PC-9 (cell line): ENCODE measurements around the gene ZNF780B. TPM values are rescaled to one million over a fixed set of nuclear protein-coding genes. Genes with fewer than 3 reads are reported as not detected.

ENCODE experiments used
- BruUV-seq: library from RNA; stranded (reverse); fragments of 400-500 nt; replicated peaks from 2 replicates; lab custom pipeline; 2021; lab: Mats Ljungman, UMichigan
- CTCF ChIA-PET: fragments of 300-600 bp; sonication (Branson Sonifier 250); formaldehyde crosslinking; loops from one replicate; lab custom pipeline; 2022; ENCODE audit warnings: antibody characterized with exemption; lab: Charles Lee
- POLR2A ChIA-PET: fragments of 300-600 bp; sonication (Branson Sonifier 250); formaldehyde crosslinking; loops from one replicate; lab custom pipeline; 2022; ENCODE audit warnings: antibody characterized with exemption; ENCODE audit not compliant: unreplicated experiment; lab: Charles Lee
- DNase-seq, 2 experiments: peaks; one replicate each; pipeline versions ENCODE4 v3.0.0 to v3.0.0-alpha.2; 2015 to 2022; ENCODE audit warnings: mixed read lengths in 1 of 2
- H2AFZ ChIP-seq: fragments of 200-600 bp; sonication (generic); 2 replicates; pipeline ENCODE4 v1.8.1; 2017; ENCODE audit warnings: antibody characterized with exemption
- H3F3A ChIP-seq: fragments of 200-600 bp; sonication (generic); 2 replicates; pipeline ENCODE4 v1.8.1; 2017; ENCODE audit warnings: antibody characterized with exemption, mild to moderate bottlenecking, low read depth; ENCODE audit not compliant: insufficient read depth
- H3K27ac ChIP-seq: fragments of 200-600 bp; sonication (generic); 2 replicates; pipeline ENCODE4 v1.6.1; 2016; ENCODE audit warnings: mixed run types
- H3K27me3 ChIP-seq: fragments of 200-600 bp; sonication (generic); 2 replicates; pipeline ENCODE4 v1.6.1; 2016; ENCODE audit warnings: low read depth, mixed run types; ENCODE audit not compliant: insufficient read depth
- H3K36me3 ChIP-seq: fragments of 200-600 bp; sonication (generic); 2 replicates; pipeline ENCODE4 v1.6.1; 2016; ENCODE audit warnings: low read depth, mixed run types
- H3K4me1 ChIP-seq: fragments of 200-600 bp; sonication (generic); replicated peaks from 2 replicates; pipeline ENCODE4 v1.6.1; 2016; ENCODE audit warnings: mixed run types; ENCODE audit not compliant: insufficient read depth
- H3K4me2 ChIP-seq: fragments of 200-600 bp; sonication (generic); 2 replicates; pipeline ENCODE4 v1.6.1; 2017; ENCODE audit warnings: mixed run types
- H3K4me3 ChIP-seq: fragments of 200-600 bp; sonication (generic); 2 replicates; pipeline ENCODE4 v1.6.1; 2016; ENCODE audit warnings: mixed run types
- H3K79me2 ChIP-seq: fragments of 200-600 bp; sonication (generic); 2 replicates; pipeline ENCODE4 v1.6.1; 2017; ENCODE audit warnings: low read depth, mixed run types
- H3K9me2 ChIP-seq: fragments of 200-600 bp; sonication (generic); 2 replicates; pipeline ENCODE4 v1.8.1; 2017; ENCODE audit warnings: mild to moderate bottlenecking; ENCODE audit not compliant: insufficient read depth
- H3K9me3 ChIP-seq: fragments of 200-600 bp; sonication (generic); 2 replicates; pipeline ENCODE4 v1.8.1; 2016; ENCODE audit warnings: low read depth; ENCODE audit not compliant: insufficient read depth
- H4K20me1 ChIP-seq: fragments of 200-600 bp; sonication (generic); 2 replicates; pipeline ENCODE4 v1.8.1; 2017; ENCODE audit not compliant: insufficient read depth
- CTCF ChIP-seq: fragments of 200-600 bp; sonication (generic); conservative IDR thresholded peaks from 2 replicates; pipeline ENCODE4 v1.6.1; 2017; ENCODE audit warnings: mixed run types, antibody characterized with exemption, mild to moderate bottlenecking, moderate library complexity
- EZH2 ChIP-seq: fragments of 200-600 bp; sonication (generic); IDR thresholded peaks from 2 replicates; pipeline ENCODE4 v1.8.0; 2017; ENCODE audit warnings: antibody characterized with exemption, low read depth
- intact Hi-C: fragments of 100-400 bp; cut with micrococcal nuclease; formaldehyde crosslinking; loops from one replicate; pipeline ENCODE4 v1.10.0; 2022; ENCODE audit not compliant: unreplicated experiment
- total RNA-seq: library from RNA; stranded (reverse); gene quantifications from 2 replicates; pipeline ENCODE4 v1.2.3, GENCODE V29; 2021

The ZNF780B gene
- total RNA-seq, 1 experiment from 2014 or later, result 20.0 TPM

GRCh38 chr19:40009674-40010073 lies 46.4 kb downstream of the ZNF780B start:
- TF ChIP-seq EZH2 (no peak), CTCF (no peak)

GRCh38 chr19:40006273-40006691 lies 49.7 kb downstream of the ZNF780B start:
- ChIA-PET CTCF (no interaction called here), POLR2A (no interaction called here)
- no peak for DNase-seq

More at GRCh38 chr19:40009674-40010073, 46.4 kb downstream of the ZNF780B start:
- Histone ChIP-seq H2AFZ (no peak overlapping the region), H3K36me3 (no peaks in the 10 kb centered on the region), H3K79me2 (no peaks in the 10 kb centered on the region), H3K9me3 (peaks cover 16% of the 10 kb centered on the region), H4K20me1 (no peaks in the 10 kb centered on the region), H3K27me3 (no peaks in the 10 kb centered on the region), H3F3A (no peaks in the 10 kb centered on the region), H3K4me3 (no peak overlapping the region), H3K4me2 (no peak overlapping the region), H3K27ac (no peak overlapping the region), H3K9me2 (no peaks in the 10 kb centered on the region), H3K4me1 (no peaks in the 10 kb centered on the region)
- no peak for DNase-seq
- CTCF ChIA-PET, result no interaction called here
- POLR2A ChIA-PET, result no interaction called here
- BruUV-seq, result no TSS peak
- intact Hi-C loops, result no loop called here

GRCh38 chr19:40005691-40006272 lies 50.2 kb downstream of the ZNF780B start:
- Histone ChIP-seq H3K36me3 (no peaks in the 10 kb centered on the region), H3K4me3 (no peak overlapping the region), H3F3A (no peaks in the 10 kb centered on the region), H3K9me2 (no peaks in the 10 kb centered on the region), H3K9me3 (no peaks in the 10 kb centered on the region), H4K20me1 (no peaks in the 10 kb centered on the region), H3K79me2 (no peaks in the 10 kb centered on the region), H2AFZ (no peak overlapping the region), H3K4me2 (no peak overlapping the region), H3K27me3 (no peaks in the 10 kb centered on the region), H3K27ac (no peak overlapping the region), H3K4me1 (no peaks in the 10 kb centered on the region)
- DNase-seq, result no peak
- ChIA-PET POLR2A (no interaction called here), CTCF (no interaction called here)
- intact Hi-C loops, result no loop called here
- no TSS peak for BruUV-seq
- no peak for TF ChIP-seq EZH2

More at GRCh38 chr19:40006273-40006691, 49.7 kb downstream of the ZNF780B start:
- Histone ChIP-seq H3K4me3 (no peak overlapping the region), H3K36me3 (no peaks in the 10 kb centered on the region), H3K9me2 (no peaks in the 10 kb centered on the region), H3K4me2 (no peak overlapping the region), H3K79me2 (no peaks in the 10 kb centered on the region), H3K9me3 (no peaks in the 10 kb centered on the region), H3K27ac (no peak overlapping the region), H3K4me1 (no peaks in the 10 kb centered on the region), H3K27me3 (no peaks in the 10 kb centered on the region), H2AFZ (no peak overlapping the region), H4K20me1 (no peaks in the 10 kb centered on the region), H3F3A (no peaks in the 10 kb centered on the region)
- intact Hi-C loops, result no loop called here
- BruUV-seq, result no TSS peak
- TF ChIP-seq EZH2 (no peak), CTCF (no peak)
